ENCODE results near the gene ELL3. TPM values are rescaled to one million over a fixed set of nuclear protein-coding genes. Genes with fewer than 3 reads are reported as not detected.

ELL3 gene
- total and polyA plus RNA-seq, 10 of the 15 experiments (the other 5 are each of a cell fraction or from before 2014, with no cell fraction given), result 12.9 to 30.3 (median 20.2) TPM

DNA sequence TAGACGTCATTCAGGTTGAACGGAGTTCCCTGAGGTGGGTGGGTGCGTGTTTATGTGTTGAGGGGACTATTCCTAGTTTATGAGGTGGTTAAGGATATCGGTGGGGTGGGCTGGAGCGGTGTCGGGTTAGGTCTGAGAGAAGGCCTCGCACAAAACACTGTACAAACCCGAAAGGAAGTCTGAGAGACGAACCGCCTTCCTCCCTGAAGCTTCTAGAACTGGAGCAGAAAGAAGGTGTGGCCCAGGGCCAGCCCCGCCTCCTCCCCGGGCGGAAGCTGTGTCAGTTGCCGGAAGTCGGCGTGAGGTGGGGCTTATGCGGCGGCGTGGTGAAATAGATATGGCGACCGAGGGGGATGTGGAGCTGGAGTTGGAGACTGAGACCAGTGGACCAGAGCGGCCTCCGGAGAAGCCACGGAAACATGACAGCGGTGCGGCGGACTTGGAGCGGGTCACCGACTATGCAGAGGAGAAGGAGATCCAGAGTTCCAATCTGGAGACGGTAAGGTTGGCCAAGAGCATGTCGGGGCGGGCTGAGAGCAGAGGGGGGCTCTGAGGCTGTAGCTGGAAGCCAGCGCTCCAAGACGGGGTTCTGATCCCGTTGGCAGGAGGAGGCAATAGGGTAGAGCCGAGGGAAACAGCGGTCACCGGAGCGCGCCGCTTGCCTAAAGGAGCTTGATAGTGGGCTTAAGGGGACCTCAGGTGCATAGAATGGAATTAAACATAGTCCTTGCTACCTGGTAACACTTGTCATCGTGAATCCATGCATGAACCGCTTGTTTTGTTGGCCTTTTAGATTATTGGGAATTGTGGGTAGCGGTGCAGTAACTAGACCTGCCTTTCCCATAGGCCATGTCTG lies 23.7 kb upstream of the ELL3 start, which contains the start of gene HYPK (continued):
- TF ChIP-seq MTA3 (IDR thresholded peaks at IDR 0.05; ENCODE audit: borderline replicate concordance, low read length), result peak; percentile 73; the same call in 1 of the 2 replicates
- TF ChIP-seq KLF5 (IDR thresholded peaks at IDR 0.05; ENCODE audit: partially characterized antibody), result peak; percentile 42
- peak; percentile 85 for TF ChIP-seq GABPA (IDR thresholded peaks at IDR 0.05; ENCODE audit: low read depth)
- TF ChIP-seq CBX5 (IDR thresholded peaks at IDR 0.05; ENCODE audit: low read depth), result no peak
- peak; percentile 34; the same call in 1 of the 2 replicates for TF ChIP-seq FOXK2 (IDR thresholded peaks at IDR 0.05)
- TF ChIP-seq, protein P1, sequence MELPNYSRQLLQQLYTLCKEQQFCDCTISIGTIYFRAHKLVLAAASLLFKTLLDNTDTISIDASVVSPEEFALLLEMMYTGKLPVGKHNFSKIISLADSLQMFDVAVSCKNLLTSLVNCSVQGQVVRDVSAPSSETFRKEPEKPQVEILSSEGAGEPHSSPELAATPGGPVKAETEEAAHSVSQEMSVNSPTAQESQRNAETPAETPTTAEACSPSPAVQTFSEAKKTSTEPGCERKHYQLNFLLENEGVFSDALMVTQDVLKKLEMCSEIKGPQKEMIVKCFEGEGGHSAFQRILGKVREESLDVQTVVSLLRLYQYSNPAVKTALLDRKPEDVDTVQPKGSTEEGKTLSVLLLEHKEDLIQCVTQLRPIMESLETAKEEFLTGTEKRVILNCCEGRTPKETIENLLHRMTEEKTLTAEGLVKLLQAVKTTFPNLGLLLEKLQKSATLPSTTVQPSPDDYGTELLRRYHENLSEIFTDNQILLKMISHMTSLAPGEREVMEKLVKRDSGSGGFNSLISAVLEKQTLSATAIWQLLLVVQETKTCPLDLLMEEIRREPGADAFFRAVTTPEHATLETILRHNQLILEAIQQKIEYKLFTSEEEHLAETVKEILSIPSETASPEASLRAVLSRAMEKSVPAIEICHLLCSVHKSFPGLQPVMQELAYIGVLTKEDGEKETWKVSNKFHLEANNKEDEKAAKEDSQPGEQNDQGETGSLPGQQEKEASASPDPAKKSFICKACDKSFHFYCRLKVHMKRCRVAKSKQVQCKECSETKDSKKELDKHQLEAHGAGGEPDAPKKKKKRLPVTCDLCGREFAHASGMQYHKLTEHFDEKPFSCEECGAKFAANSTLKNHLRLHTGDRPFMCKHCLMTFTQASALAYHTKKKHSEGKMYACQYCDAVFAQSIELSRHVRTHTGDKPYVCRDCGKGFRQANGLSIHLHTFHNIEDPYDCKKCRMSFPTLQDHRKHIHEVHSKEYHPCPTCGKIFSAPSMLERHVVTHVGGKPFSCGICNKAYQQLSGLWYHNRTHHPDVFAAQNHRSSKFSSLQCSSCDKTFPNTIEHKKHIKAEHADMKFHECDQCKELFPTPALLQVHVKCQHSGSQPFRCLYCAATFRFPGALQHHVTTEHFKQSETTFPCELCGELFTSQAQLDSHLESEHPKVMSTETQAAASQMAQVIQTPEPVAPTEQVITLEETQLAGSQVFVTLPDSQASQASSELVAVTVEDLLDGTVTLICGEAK (IDR thresholded peaks at IDR 0.05; ENCODE audit: borderline replicate concordance), result peak; percentile 88
- peak; percentile 62; the same call in 1 of the 2 replicates for TF ChIP-seq PKNOX1 (IDR thresholded peaks at IDR 0.05)
- no peak for TF ChIP-seq SREBF1 (IDR thresholded peaks at IDR 0.05; ENCODE audit: low read length)
- no peak for TF ChIP-seq CBX3 (IDR thresholded peaks at IDR 0.05; ENCODE audit: borderline replicate concordance, low read depth)
- TF ChIP-seq CBFB (IDR thresholded peaks at IDR 0.05; ENCODE audit: low read depth), result peak; percentile 60; the same call in 1 of the 2 replicates
- TF ChIP-seq PML (IDR thresholded peaks at IDR 0.05; ENCODE audit: low read length), result peak; percentile 83; the same call in 1 of the 2 replicates
- 0 out of 2 replicates have a peak, but pooled peaks have one; percentile 26 for TF ChIP-seq ESRRA (IDR thresholded peaks at IDR 0.05; ENCODE audit: low read length)
- TF ChIP-seq FOS (IDR thresholded peaks at IDR 0.05; ENCODE audit: borderline replicate concordance, extremely low read depth, insufficient read length), result no peak
- peak; percentile 87; the same call in 1 of the 2 replicates for TF ChIP-seq SIN3A (IDR thresholded peaks at IDR 0.05; ENCODE audit: low read depth, low read length)
- TF ChIP-seq, protein P2, sequence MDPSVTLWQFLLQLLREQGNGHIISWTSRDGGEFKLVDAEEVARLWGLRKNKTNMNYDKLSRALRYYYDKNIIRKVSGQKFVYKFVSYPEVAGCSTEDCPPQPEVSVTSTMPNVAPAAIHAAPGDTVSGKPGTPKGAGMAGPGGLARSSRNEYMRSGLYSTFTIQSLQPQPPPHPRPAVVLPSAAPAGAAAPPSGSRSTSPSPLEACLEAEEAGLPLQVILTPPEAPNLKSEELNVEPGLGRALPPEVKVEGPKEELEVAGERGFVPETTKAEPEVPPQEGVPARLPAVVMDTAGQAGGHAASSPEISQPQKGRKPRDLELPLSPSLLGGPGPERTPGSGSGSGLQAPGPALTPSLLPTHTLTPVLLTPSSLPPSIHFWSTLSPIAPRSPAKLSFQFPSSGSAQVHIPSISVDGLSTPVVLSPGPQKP (IDR thresholded peaks at IDR 0.05; ENCODE audit: low read depth, low read length), result peak; percentile 84
- TF ChIP-seq ZNF24 (IDR thresholded peaks at IDR 0.05), result no peak
- TF ChIP-seq, protein P3, sequence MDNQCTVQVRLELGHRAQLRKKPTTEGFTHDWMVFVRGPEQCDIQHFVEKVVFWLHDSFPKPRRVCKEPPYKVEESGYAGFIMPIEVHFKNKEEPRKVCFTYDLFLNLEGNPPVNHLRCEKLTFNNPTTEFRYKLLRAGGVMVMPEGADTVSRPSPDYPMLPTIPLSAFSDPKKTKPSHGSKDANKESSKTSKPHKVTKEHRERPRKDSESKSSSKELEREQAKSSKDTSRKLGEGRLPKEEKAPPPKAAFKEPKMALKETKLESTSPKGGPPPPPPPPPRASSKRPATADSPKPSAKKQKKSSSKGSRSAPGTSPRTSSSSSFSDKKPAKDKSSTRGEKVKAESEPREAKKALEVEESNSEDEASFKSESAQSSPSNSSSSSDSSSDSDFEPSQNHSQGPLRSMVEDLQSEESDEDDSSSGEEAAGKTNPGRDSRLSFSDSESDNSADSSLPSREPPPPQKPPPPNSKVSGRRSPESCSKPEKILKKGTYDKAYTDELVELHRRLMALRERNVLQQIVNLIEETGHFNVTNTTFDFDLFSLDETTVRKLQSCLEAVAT (IDR thresholded peaks at IDR 0.05), result peak; percentile 84
- no peak for TF ChIP-seq EED (IDR thresholded peaks at IDR 0.05; ENCODE audit: low read depth)
- TF ChIP-seq CREB1 (IDR thresholded peaks at IDR 0.05; ENCODE audit: low read depth), result peak; percentile 74
- TF ChIP-seq POLR2A (IDR thresholded peaks at IDR 0.05; ENCODE audit: low read depth, low read length), result peak; percentile 90
- TF ChIP-seq RCOR1 (conservative IDR thresholded peaks at IDR 0.05; ENCODE audit: low read depth, low read length), result 0 out of 2 replicates have a peak, but pooled peaks have one; percentile 77
- TF ChIP-seq HDAC2 (IDR thresholded peaks at IDR 0.05), result no peak
- TF ChIP-seq WRNIP1 (IDR thresholded peaks at IDR 0.05; ENCODE audit: borderline replicate concordance, low read depth, low read length), result 0 out of 2 replicates have a peak, but pooled peaks have one; percentile 39

All from GM12878 (cell line).